Right lobe of liver (tissue), 4 donors: ENCODE data around the gene HMOX2.

Source experiments
- CTCF ChIP-seq, 4 donors: fragments of 200-600 bp in 3 of 4; fragments of 450-650 bp in 1 of 4; IDR thresholded peaks; one replicate each; pipeline versions ENCODE4 v1.5.1 to v1.8.0; 2016 to 2022; ENCODE audit warnings: antibody characterized with exemption in 4 of 4, mild to moderate bottlenecking in 2 of 4
- POLR2A ChIP-seq: fragments of 450-650 bp; IDR thresholded peaks from one replicate; pipeline ENCODE4 v1.6.1; 2017; ENCODE audit warnings: antibody characterized with exemption, mild to moderate bottlenecking
- donor health status: DM: no; HTN: no; CAD: no.
- donor health status: DM: no; HTN: no; CAD: no.
- donor health status: DM: no; HTN: yes; CAD: no.

- TF ChIP-seq CTCF (IDR thresholded peaks at IDR 0.05): no peak
- TF ChIP-seq POLR2A: no peak
These were observed 11.8 kb downstream of the HMOX2 start for GRCh38 chr16:4487955-4488498.
